ENCODE results near the gene SPRY4. TPM values are rescaled to one million over a fixed set of nuclear protein-coding genes. Genes with fewer than 3 reads are reported as not detected.

The SPRY4 gene
- total and polyA plus RNA-seq, 4 donors, result 2.7 to 9.6 (median 4.9) TPM

DNA sequence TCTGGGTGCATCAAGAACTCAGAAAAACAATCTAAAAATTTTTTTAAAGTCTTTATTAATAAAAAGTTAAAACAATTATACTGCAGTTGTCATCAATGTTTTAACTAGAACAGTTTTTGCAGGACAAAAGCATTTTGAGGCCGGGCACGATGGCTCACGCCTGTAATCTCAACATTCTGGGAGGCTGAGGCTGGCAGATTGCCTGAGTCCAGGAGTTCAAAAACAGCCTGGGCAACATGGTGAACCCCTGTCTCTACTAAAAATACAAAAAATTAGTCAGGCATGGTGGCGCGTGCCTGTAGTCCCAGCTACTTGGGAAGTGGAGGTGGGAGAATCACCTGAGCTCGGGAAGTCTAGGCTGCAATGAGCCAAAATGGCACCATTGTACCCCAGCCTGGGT lies 5.2 kb upstream of the SPRY4 start:
- Histone ChIP-seq H3K9me3 (ENCODE audit: control insufficient read depth in 4 of 4, low read length in 3 of 4) (no peaks in the 10 kb centered on the region), H3K9ac (ENCODE audit: low read depth in 1 of 2, low read length in 2 of 2) (no peak overlapping the region), H3K27ac (ENCODE audit: low read depth in 1 of 2, low read length in 2 of 2) (no peak overlapping the region), H3K4me3 (ENCODE audit: low read depth in 1 of 3, low read length in 3 of 3) (no peak overlapping the region), H3K27me3 (ENCODE audit: control insufficient read depth in 4 of 4, insufficient read depth in 4 of 4, low read length in 3 of 4) (no peaks in the 10 kb centered on the region), H3K4me1 (ENCODE audit: control insufficient read depth in 4 of 4, insufficient read depth in 4 of 4, low read length in 3 of 4) (peaks cover 0 to 5% (median 4%) of the 10 kb centered on the region in 4 donors), H3K36me3 (ENCODE audit: control insufficient read depth in 4 of 4, insufficient read depth in 3 of 4, low read depth in 1 of 4, low read length in 3 of 4) (no peaks in the 10 kb centered on the region)
- TF ChIP-seq HNF4G (IDR thresholded peaks at IDR 0.05) (no peak), NR2F2 (IDR thresholded peaks at IDR 0.05) (no peak)
- TF ChIP-seq, protein P1, sequence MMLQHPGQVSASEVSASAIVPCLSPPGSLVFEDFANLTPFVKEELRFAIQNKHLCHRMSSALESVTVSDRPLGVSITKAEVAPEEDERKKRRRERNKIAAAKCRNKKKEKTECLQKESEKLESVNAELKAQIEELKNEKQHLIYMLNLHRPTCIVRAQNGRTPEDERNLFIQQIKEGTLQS (IDR thresholded peaks at IDR 0.05), result no peak
- TF ChIP-seq, protein P2, sequence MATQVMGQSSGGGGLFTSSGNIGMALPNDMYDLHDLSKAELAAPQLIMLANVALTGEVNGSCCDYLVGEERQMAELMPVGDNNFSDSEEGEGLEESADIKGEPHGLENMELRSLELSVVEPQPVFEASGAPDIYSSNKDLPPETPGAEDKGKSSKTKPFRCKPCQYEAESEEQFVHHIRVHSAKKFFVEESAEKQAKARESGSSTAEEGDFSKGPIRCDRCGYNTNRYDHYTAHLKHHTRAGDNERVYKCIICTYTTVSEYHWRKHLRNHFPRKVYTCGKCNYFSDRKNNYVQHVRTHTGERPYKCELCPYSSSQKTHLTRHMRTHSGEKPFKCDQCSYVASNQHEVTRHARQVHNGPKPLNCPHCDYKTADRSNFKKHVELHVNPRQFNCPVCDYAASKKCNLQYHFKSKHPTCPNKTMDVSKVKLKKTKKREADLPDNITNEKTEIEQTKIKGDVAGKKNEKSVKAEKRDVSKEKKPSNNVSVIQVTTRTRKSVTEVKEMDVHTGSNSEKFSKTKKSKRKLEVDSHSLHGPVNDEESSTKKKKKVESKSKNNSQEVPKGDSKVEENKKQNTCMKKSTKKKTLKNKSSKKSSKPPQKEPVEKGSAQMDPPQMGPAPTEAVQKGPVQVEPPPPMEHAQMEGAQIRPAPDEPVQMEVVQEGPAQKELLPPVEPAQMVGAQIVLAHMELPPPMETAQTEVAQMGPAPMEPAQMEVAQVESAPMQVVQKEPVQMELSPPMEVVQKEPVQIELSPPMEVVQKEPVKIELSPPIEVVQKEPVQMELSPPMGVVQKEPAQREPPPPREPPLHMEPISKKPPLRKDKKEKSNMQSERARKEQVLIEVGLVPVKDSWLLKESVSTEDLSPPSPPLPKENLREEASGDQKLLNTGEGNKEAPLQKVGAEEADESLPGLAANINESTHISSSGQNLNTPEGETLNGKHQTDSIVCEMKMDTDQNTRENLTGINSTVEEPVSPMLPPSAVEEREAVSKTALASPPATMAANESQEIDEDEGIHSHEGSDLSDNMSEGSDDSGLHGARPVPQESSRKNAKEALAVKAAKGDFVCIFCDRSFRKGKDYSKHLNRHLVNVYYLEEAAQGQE (IDR thresholded peaks at IDR 0.05), result no peak
- 76% methylated on average over 6 of the region's 6 CpGs for WGBS
- DNase-seq (ENCODE audit: low spot score), result no peak

DNA sequence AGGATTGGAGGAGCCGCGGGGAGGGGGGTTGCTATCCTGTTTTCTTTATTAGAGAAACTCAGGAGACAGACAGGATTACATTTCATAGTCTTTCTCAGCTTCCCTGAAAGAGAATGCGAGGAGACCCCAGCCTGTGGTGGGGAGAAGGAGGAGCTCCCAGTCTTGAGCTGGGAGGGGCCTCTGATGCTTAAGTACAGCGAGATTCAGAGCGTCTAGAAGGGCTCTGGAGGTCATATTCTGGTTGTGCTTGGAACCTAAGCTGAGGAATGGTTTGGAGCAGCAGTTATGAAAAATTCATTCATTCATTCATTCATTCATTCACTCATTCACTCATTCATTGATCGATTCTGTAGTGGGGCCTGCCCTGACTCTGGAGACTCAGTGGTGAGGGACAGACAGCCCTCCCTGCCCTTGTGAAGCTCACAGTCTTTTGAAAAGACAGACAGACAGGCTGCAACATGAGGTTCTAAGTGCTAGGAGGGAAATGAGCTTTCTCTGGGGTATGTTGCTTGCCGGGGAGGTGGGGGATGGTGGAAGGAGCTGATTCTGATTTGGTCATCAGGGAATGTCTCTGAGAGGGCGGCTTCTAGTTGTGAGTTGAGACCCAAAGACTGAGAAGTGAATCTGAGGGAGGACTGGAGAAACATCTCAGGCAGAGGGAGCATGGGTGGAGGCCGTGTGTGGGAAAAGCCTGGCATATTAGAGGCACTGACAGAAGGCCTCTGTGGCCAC lies 2.5 kb upstream of the SPRY4 start:
- TF ChIP-seq YY1 (IDR thresholded peaks at IDR 0.05), result no peak
- no peak for TF ChIP-seq FOXA2 (IDR thresholded peaks at IDR 0.05)
- TF ChIP-seq HNF4G (IDR thresholded peaks at IDR 0.05), result no peak
- no peak for TF ChIP-seq GABPA (IDR thresholded peaks at IDR 0.05 in 1 of 2, conservative IDR thresholded peaks at IDR 0.05 in 1 of 2)
- TF ChIP-seq, protein P3, sequence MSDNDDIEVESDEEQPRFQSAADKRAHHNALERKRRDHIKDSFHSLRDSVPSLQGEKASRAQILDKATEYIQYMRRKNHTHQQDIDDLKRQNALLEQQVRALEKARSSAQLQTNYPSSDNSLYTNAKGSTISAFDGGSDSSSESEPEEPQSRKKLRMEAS (IDR thresholded peaks at IDR 0.05), result no peak
- TF ChIP-seq, protein P1 (IDR thresholded peaks at IDR 0.05), result no peak
- TF ChIP-seq SP1 (IDR thresholded peaks at IDR 0.05), result no peak
- no peak for TF ChIP-seq JUND (IDR thresholded peaks at IDR 0.05)
- TF ChIP-seq, protein P4, sequence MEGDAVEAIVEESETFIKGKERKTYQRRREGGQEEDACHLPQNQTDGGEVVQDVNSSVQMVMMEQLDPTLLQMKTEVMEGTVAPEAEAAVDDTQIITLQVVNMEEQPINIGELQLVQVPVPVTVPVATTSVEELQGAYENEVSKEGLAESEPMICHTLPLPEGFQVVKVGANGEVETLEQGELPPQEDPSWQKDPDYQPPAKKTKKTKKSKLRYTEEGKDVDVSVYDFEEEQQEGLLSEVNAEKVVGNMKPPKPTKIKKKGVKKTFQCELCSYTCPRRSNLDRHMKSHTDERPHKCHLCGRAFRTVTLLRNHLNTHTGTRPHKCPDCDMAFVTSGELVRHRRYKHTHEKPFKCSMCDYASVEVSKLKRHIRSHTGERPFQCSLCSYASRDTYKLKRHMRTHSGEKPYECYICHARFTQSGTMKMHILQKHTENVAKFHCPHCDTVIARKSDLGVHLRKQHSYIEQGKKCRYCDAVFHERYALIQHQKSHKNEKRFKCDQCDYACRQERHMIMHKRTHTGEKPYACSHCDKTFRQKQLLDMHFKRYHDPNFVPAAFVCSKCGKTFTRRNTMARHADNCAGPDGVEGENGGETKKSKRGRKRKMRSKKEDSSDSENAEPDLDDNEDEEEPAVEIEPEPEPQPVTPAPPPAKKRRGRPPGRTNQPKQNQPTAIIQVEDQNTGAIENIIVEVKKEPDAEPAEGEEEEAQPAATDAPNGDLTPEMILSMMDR (IDR thresholded peaks at IDR 0.05; ENCODE audit: low read depth, low read length, missing input control), result no peak
- TF ChIP-seq HNF4A (conservative IDR thresholded peaks at IDR 0.05), result no peak
- no peak for TF ChIP-seq RXRA (IDR thresholded peaks at IDR 0.05)
- no peak for TF ChIP-seq EGR1 (IDR thresholded peaks at IDR 0.05; ENCODE audit: low read depth in 2 of 2)
- TF ChIP-seq, protein P5, sequence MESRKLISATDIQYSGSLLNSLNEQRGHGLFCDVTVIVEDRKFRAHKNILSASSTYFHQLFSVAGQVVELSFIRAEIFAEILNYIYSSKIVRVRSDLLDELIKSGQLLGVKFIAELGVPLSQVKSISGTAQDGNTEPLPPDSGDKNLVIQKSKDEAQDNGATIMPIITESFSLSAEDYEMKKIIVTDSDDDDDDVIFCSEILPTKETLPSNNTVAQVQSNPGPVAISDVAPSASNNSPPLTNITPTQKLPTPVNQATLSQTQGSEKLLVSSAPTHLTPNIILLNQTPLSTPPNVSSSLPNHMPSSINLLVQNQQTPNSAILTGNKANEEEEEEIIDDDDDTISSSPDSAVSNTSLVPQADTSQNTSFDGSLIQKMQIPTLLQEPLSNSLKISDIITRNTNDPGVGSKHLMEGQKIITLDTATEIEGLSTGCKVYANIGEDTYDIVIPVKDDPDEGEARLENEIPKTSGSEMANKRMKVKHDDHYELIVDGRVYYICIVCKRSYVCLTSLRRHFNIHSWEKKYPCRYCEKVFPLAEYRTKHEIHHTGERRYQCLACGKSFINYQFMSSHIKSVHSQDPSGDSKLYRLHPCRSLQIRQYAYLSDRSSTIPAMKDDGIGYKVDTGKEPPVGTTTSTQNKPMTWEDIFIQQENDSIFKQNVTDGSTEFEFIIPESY (IDR thresholded peaks at IDR 0.05), result no peak
- H3K4me3 ChIP-seq (ENCODE audit: low read depth in 1 of 3, low read length in 3 of 3), result no peak overlapping the region
- H3K9ac ChIP-seq (ENCODE audit: low read depth in 1 of 2, low read length in 2 of 2), result no peak overlapping the region
- no peak for DNase-seq (ENCODE audit: low spot score)
- 79% methylated on average over 9 of the region's 9 CpGs for WGBS
- no peaks in the 10 kb centered on the region for H3K9me3 ChIP-seq (ENCODE audit: control insufficient read depth in 4 of 4, low read length in 3 of 4)
- H3K4me1 ChIP-seq (ENCODE audit: control insufficient read depth in 4 of 4, insufficient read depth in 4 of 4, low read length in 3 of 4), result peaks cover 4 to 22% (median 13%) of the 10 kb centered on the region in 4 donors
- H3K27me3 ChIP-seq (ENCODE audit: control insufficient read depth in 4 of 4, insufficient read depth in 4 of 4, low read length in 3 of 4), result peaks cover 0 to 2% (median 0%) of the 10 kb centered on the region in 4 donors
- no peaks in the 10 kb centered on the region for H3K36me3 ChIP-seq (ENCODE audit: control insufficient read depth in 4 of 4, insufficient read depth in 3 of 4, low read depth in 1 of 4, low read length in 3 of 4)
- no peak overlapping the region for H3K27ac ChIP-seq (ENCODE audit: low read depth in 1 of 2, low read length in 2 of 2)

Measured in liver (tissue), 9 donors.